H1 (cell line): ENCODE results near the gene SMARCA1. TPM values are rescaled to one million over a fixed set of nuclear protein-coding genes. Genes with fewer than 3 reads are reported as not detected.

Experiments
- CTCF ChIA-PET: fragments of 300-600 bp; sonication (Branson Sonifier 250); formaldehyde crosslinking; loops from one replicate; lab custom pipeline; 2021; ENCODE audit not compliant: partially characterized antibody; lab: Charles Lee
- POLR2A ChIA-PET: fragments of 300-600 bp; sonication (Branson Sonifier 250); formaldehyde crosslinking; loops from one replicate; lab custom pipeline; 2021; ENCODE audit warnings: inconsistent platforms; ENCODE audit not compliant: partially characterized antibody; lab: Charles Lee
- DNase-seq, 2 experiments: peaks; one replicate each; pipeline versions ENCODE4 v3.0.0 to v3.0.0-alpha.2; 2010 to 2022; ENCODE audit warnings: low spot score in 2 of 2, low read depth in 1 of 2, mixed read lengths in 1 of 2
- FAIRE-seq: peaks from 2 replicates; lab custom pipeline; 2011; peaks lifted over from hg19 to GRCh38; lab: Jason Lieb, UNC
- H2AFZ ChIP-seq: 2 replicates; pipeline ENCODE4 v1.8.1; 2012; ENCODE audit warnings: low read length, inconsistent platforms
- H2AK5ac ChIP-seq: 2 replicates; pipeline ENCODE4 v1.6.1; 2013; ENCODE audit warnings: low read depth, low read length
- H2BK120ac ChIP-seq: replicated peaks from 2 replicates; pipeline ENCODE3; 2013; ENCODE audit warnings: low read depth, low read length, inconsistent platforms
- H2BK12ac ChIP-seq: 2 replicates; pipeline ENCODE4 v1.6.1; 2013; ENCODE audit warnings: low read depth, low read length
- H2BK15ac ChIP-seq: 2 replicates; pipeline ENCODE4 v1.6.1; 2013; ENCODE audit warnings: low read length
- H2BK20ac ChIP-seq: 2 replicates; pipeline ENCODE4 v1.6.1; 2013; ENCODE audit warnings: low read length
- H2BK5ac ChIP-seq: 2 replicates; pipeline ENCODE4 v1.6.1; 2013; ENCODE audit warnings: low read depth, low read length
- H3K14ac ChIP-seq: 2 replicates; pipeline ENCODE4 v1.6.1; 2013; ENCODE audit warnings: inconsistent platforms; ENCODE audit not compliant: insufficient read length
- H3K18ac ChIP-seq: 2 replicates; pipeline ENCODE4 v1.6.1; 2013; ENCODE audit warnings: low read length; ENCODE audit errors: extremely low read depth
- H3K23ac ChIP-seq: 2 replicates; pipeline ENCODE4 v1.6.1; 2013; ENCODE audit warnings: inconsistent platforms; ENCODE audit not compliant: insufficient read length
- H3K23me2 ChIP-seq: 2 replicates; pipeline ENCODE4 v1.6.1; 2013; ENCODE audit warnings: low read depth, low read length
- H3K27ac ChIP-seq: 2 replicates; pipeline ENCODE4 v1.6.1; 2011; ENCODE audit warnings: low read depth, low read length, inconsistent platforms
- H3K27me3 ChIP-seq, 4 experiments: replicated peaks in 1 of 4; 1 replicate in 1 of 4; 2 replicates in 3 of 4; pipeline versions ENCODE4 v1.6.1 to v1.8.1; 2011 to 2013; ENCODE audit warnings: low read length in 3 of 4, mild to moderate bottlenecking in 3 of 4, inconsistent platforms in 2 of 4, mixed read lengths in 2 of 4, moderate library complexity in 1 of 4; ENCODE audit not compliant: control insufficient read depth in 3 of 4, insufficient read depth in 3 of 4; ENCODE audit errors: extremely low read depth in 1 of 4
- H3K36me3 ChIP-seq, 4 experiments: 2 replicates each; pipeline versions ENCODE4 v1.6.1 to v1.8.1; 2011 to 2013; ENCODE audit warnings: mild to moderate bottlenecking in 4 of 4, low read length in 3 of 4, moderate library complexity in 2 of 4, control low read depth in 1 of 4, inconsistent platforms in 1 of 4; ENCODE audit not compliant: insufficient read depth in 4 of 4, control insufficient read depth in 2 of 4
- H3K4ac ChIP-seq: replicated peaks from 2 replicates; pipeline ENCODE3; 2013; ENCODE audit warnings: low read length, low read depth, mixed read lengths, inconsistent platforms; ENCODE audit not compliant: insufficient read length
- H3K4me1 ChIP-seq, 4 experiments: replicated peaks in 1 of 4; 1 replicate in 1 of 4; 2 replicates in 3 of 4; pipeline versions ENCODE4 v1.6.1 to v1.8.1; 2011 to 2013; ENCODE audit warnings: low read length in 3 of 4, inconsistent platforms in 2 of 4, mixed read lengths in 1 of 4; ENCODE audit not compliant: insufficient read depth in 4 of 4, control insufficient read depth in 3 of 4
- H3K4me2 ChIP-seq, 2 experiments: 2 replicates each; pipeline versions ENCODE4 v1.6.1 to v1.8.1; 2011 to 2013; ENCODE audit warnings: low read depth in 2 of 2, low read length in 2 of 2, control low read depth in 1 of 2, inconsistent platforms in 1 of 2, mild to moderate bottlenecking in 1 of 2; ENCODE audit not compliant: insufficient read depth in 1 of 2
- H3K4me3 ChIP-seq, 4 experiments: fragments of 200-600, 300-600 bp in 1 of 4; sonication (generic), shearing (Covaris generic), sonication (Bioruptor Twin) in 1 of 4; 2 replicates each; pipeline versions ENCODE4 v1.5.1 to v1.8.1; 2011 to 2016; ENCODE audit warnings: low read length in 4 of 4, low read depth in 3 of 4, control low read depth in 2 of 4, inconsistent platforms in 2 of 4, mild to moderate bottlenecking in 2 of 4, mixed read lengths in 1 of 4, moderate library complexity in 1 of 4; ENCODE audit not compliant: insufficient read depth in 2 of 4; ENCODE audit errors: extremely low read depth in 1 of 4
- H3K56ac ChIP-seq: replicated peaks from 2 replicates; pipeline ENCODE3; 2013; ENCODE audit warnings: low read depth, mild to moderate bottlenecking, mixed read lengths, low read length, inconsistent platforms; ENCODE audit not compliant: insufficient read length
- H3K79me1 ChIP-seq: 2 replicates; pipeline ENCODE4 v1.6.1; 2013; ENCODE audit warnings: low read depth, low read length, control low read depth
- H3K79me2 ChIP-seq, 2 experiments: 2 replicates each; pipeline versions ENCODE4 v1.6.1 to v1.8.1; 2012 to 2013; ENCODE audit warnings: low read length in 2 of 2, mild to moderate bottlenecking in 2 of 2, inconsistent platforms in 1 of 2; ENCODE audit not compliant: insufficient read depth in 2 of 2, control insufficient read depth in 1 of 2
- H3K9ac ChIP-seq, 4 experiments: replicated peaks in 1 of 4; 1 replicate in 1 of 4; 2 replicates in 3 of 4; pipeline versions ENCODE4 v1.6.1 to v1.8.1; 2011 to 2013; ENCODE audit warnings: low read depth in 3 of 4, low read length in 3 of 4, control low read depth in 2 of 4, mild to moderate bottlenecking in 2 of 4, moderate library complexity in 2 of 4, inconsistent platforms in 1 of 4; ENCODE audit errors: extremely low read depth in 1 of 4
- H3K9me3 ChIP-seq, 2 experiments: 2 replicates each; pipeline versions ENCODE4 v1.6.1 to v1.8.1; 2012 to 2013; ENCODE audit warnings: mild to moderate bottlenecking in 2 of 2, moderate library complexity in 2 of 2, control low read depth in 1 of 2, inconsistent platforms in 1 of 2, low read depth in 1 of 2, low read length in 1 of 2, mixed read lengths in 1 of 2; ENCODE audit not compliant: insufficient read depth in 2 of 2
- H4K20me1 ChIP-seq, 2 experiments: replicated peaks in 1 of 2; 2 replicates each; pipeline versions ENCODE3 to v1.8.1; 2011 to 2013; ENCODE audit warnings: inconsistent platforms in 2 of 2, low read length in 2 of 2, mild to moderate bottlenecking in 1 of 2; ENCODE audit not compliant: insufficient read depth in 2 of 2, control insufficient read depth in 1 of 2
- H4K5ac ChIP-seq: 2 replicates; pipeline ENCODE4 v1.6.1; 2013; ENCODE audit warnings: low read length, low read depth, mixed read lengths, inconsistent platforms; ENCODE audit not compliant: insufficient read length
- H4K8ac ChIP-seq: 2 replicates; pipeline ENCODE4 v1.8.0; 2013; ENCODE audit warnings: mild to moderate bottlenecking, moderate library complexity, low read length, inconsistent platforms; ENCODE audit not compliant: insufficient read depth; ENCODE audit errors: extremely low read depth
- H4K91ac ChIP-seq: replicated peaks from 2 replicates; pipeline ENCODE3; 2013; ENCODE audit warnings: low read length, mixed read lengths, inconsistent platforms; ENCODE audit not compliant: insufficient read length
- ASH2L ChIP-seq: fragments of 200-600, 300-600 bp; sonication (generic); IDR thresholded peaks from one replicate; pipeline ENCODE4 v1.7.1; 2017; ENCODE audit warnings: low read length
- BACH1 ChIP-seq: IDR thresholded peaks from 2 replicates; pipeline ENCODE4 v1.6.1; 2012; ENCODE audit warnings: low read length, improper control_type of control experiment
- EP300 ChIP-seq, 2 experiments: IDR thresholded peaks; 1 replicate in 1 of 2; 2 replicates in 1 of 2; pipeline ENCODE4 v1.6.1; 2011 to 2012; ENCODE audit warnings: low read depth in 2 of 2, low read length in 2 of 2, mild to moderate bottlenecking in 2 of 2, borderline replicate concordance in 1 of 2, inconsistent platforms in 1 of 2, moderate library complexity in 1 of 2
- JUN ChIP-seq: IDR thresholded peaks from 2 replicates; pipeline ENCODE4 v1.6.1; 2011; ENCODE audit warnings: low read depth, mild to moderate bottlenecking, improper control_type of control experiment, low read length
- KDM1A ChIP-seq: fragments of 200-600, 300-600 bp; sonication (generic); IDR thresholded peaks from 2 replicates; pipeline ENCODE4 v1.7.1; 2016; ENCODE audit warnings: mild to moderate bottlenecking, low read length, borderline replicate concordance
- NANOG ChIP-seq: IDR thresholded peaks from 2 replicates; pipeline ENCODE4 v1.6.1; 2011; ENCODE audit warnings: low read length, low read depth, mild to moderate bottlenecking, inconsistent platforms; ENCODE audit not compliant: insufficient read depth, poor library complexity, severe bottlenecking
- SIRT6 ChIP-seq: IDR thresholded peaks from one replicate; pipeline ENCODE4 v1.7.1; 2012; ENCODE audit warnings: low read length, inconsistent platforms
- SP2 ChIP-seq: IDR thresholded peaks from 2 replicates; pipeline ENCODE4 v1.6.1; 2012; ENCODE audit warnings: mild to moderate bottlenecking, low read length, inconsistent platforms
- SUZ12 ChIP-seq: fragments of 200-600 bp; sonication (generic); IDR thresholded peaks from 2 replicates; pipeline ENCODE4 v1.6.1; 2012; ENCODE audit warnings: mild to moderate bottlenecking, inconsistent platforms, low read length, moderate library complexity, mixed read lengths
- TCF12 ChIP-seq: IDR thresholded peaks from 2 replicates; pipeline ENCODE4 v1.6.1; 2011; ENCODE audit warnings: low read depth, mild to moderate bottlenecking, low read length
- ZNF274 ChIP-seq: IDR thresholded peaks from 2 replicates; pipeline ENCODE4 v1.7.0; 2012; ENCODE audit warnings: low read length, borderline replicate concordance; ENCODE audit errors: extremely low read depth
- WGBS, 2 experiments: shearing (Covaris generic) in 1 of 2; methylation state at CpG; one replicate each; pipeline versions ENCODE4 v1.1.6 to v1.1.7; 2013 to 2015; ENCODE audit warnings: low lambda C conversion rate in 2 of 2, mixed read lengths in 2 of 2, inconsistent platforms in 1 of 2, low coverage in 1 of 2, missing lambda C conversion rate in 1 of 2; ENCODE audit not compliant: insufficient replicate concordance in 2 of 2, insufficient coverage in 1 of 2, insufficient read length in 1 of 2; ENCODE audit errors: extremely low coverage in 1 of 2, missing lambda C conversion rate in 1 of 2; 5-methylcytosine and 5-hydroxymethylcytosine counted together
- polyA plus RNA-seq, 7 experiments: library from polyadenylated mRNA; depleted of rRNA in 3 of 7; stranded (reverse) in 5 of 7; unstranded in 2 of 7; fragments of >200 nt in 5 of 7; fragments of 200-250 nt in 2 of 7; gene quantifications; 1 replicate in 5 of 7; 2 replicates in 1 of 7; 4 replicates in 1 of 7; pipeline versions ENCODE4 v1.2.1 to v1.2.3, GENCODE V29; 2011 to 2013; ENCODE audit warnings: missing spikeins in 2 of 7, mixed read lengths in 2 of 7
- total RNA-seq: library from RNA; stranded (reverse); fragmentation: NEBNext Ultra II Directional; extraction: Animal tissue kit (Norgen Biotek cat#: 25700); gene quantifications from 2 replicates; pipeline ENCODE4 v1.2.1, GENCODE V29; 2021
- TF ChIP-seq, protein P1 (sequence below): IDR thresholded peaks from 2 replicates; pipeline ENCODE4 v1.6.1; 2012; ENCODE audit warnings: low read length, inconsistent platforms

The SMARCA1 gene
- total and polyA plus RNA-seq, 2 of the 8 experiments (the other 6 are each of a cell fraction or from before 2014, with no cell fraction given) = 13.1 to 54.4 TPM

DNA sequence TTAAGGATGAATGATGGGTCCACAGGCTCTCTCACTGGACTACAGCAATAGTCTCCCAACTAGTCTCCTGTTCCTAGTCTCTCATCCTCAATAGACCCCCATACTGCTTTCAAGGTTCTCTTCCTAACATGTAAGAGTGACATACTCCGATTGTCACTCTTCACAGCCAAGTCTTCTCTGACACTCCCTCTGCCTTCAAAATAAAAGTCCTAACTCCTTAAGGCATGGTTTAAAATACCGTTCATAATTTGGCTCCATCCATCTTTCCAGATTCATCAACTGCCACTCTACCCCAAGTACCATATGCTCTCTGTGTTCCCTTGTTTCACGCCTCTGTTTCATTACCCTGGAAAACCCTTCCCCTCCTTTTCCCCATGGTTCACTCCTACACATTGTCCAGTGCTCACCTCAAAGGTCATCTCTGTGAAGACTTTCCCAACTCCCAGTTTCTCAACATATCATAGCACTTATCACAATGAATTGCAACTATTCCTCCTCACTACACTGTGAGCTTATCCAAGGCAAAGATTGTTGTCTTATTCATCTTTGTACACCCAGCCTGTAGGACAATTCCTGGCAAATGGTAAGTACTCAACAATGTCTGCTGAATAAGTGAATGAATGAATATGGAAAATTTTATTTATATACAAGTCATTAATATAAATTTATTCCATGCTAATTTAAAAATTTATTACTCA lies 26.0 kb downstream of the SMARCA1 start:
- H2AFZ ChIP-seq = no peak overlapping the region
- peaks cover 4 to 51% (median 14%) of the 10 kb centered on the region in 4 experiments for H3K36me3 ChIP-seq
- H3K23ac ChIP-seq = no peak overlapping the region
- no peaks in the 10 kb centered on the region for H3K79me1 ChIP-seq
- no peak overlapping the region for H3K4ac ChIP-seq
- no peak overlapping the region for H4K8ac ChIP-seq
- no peak overlapping the region for H3K27ac ChIP-seq
- H2BK12ac ChIP-seq = no peak overlapping the region
- no peak overlapping the region for H4K5ac ChIP-seq
- 78% methylated on average over 3 of the region's 3 CpGs; no CpG with 5 or more reads in 1 of the 2 experiments for WGBS, 2 experiments
- H4K20me1 ChIP-seq = no peaks in the 10 kb centered on the region
- no peak overlapping the region for H2BK20ac ChIP-seq
- ChIA-PET CTCF (no interaction called here), POLR2A (no interaction called here)
- no peak overlapping the region for H3K4me2 ChIP-seq
- no peak overlapping the region for H3K18ac ChIP-seq
- no peak overlapping the region for H2AK5ac ChIP-seq
- H2BK15ac ChIP-seq = no peak overlapping the region
- no peak overlapping the region for H4K91ac ChIP-seq
- H3K27me3 ChIP-seq = no peaks in the 10 kb centered on the region
- H2BK120ac ChIP-seq = no peak overlapping the region
- no peaks in the 10 kb centered on the region for H3K23me2 ChIP-seq
- DNase-seq = no peak
- no peaks in the 10 kb centered on the region for H3K4me1 ChIP-seq
- H3K14ac ChIP-seq = no peak overlapping the region
- H3K79me2 ChIP-seq = no peaks in the 10 kb centered on the region
- H3K9ac ChIP-seq = no peak overlapping the region
- H3K4me3 ChIP-seq = no peak overlapping the region
- H3K56ac ChIP-seq = no peak overlapping the region
- H2BK5ac ChIP-seq = no peak overlapping the region
- no peak for FAIRE-seq
- H3K9me3 ChIP-seq = no peaks in the 10 kb centered on the region
- no peak for TF ChIP-seq JUN
- no peak for TF ChIP-seq BACH1
- no peak for TF ChIP-seq ZNF274
- no peak for TF ChIP-seq KDM1A
- no peak for TF ChIP-seq TCF12
- TF ChIP-seq EP300 (IDR thresholded peaks at IDR 0.05; ENCODE audit: borderline replicate concordance in 1 of 2, low read depth in 2 of 2, low read length in 2 of 2) = no peak
- TF ChIP-seq, protein P1, sequence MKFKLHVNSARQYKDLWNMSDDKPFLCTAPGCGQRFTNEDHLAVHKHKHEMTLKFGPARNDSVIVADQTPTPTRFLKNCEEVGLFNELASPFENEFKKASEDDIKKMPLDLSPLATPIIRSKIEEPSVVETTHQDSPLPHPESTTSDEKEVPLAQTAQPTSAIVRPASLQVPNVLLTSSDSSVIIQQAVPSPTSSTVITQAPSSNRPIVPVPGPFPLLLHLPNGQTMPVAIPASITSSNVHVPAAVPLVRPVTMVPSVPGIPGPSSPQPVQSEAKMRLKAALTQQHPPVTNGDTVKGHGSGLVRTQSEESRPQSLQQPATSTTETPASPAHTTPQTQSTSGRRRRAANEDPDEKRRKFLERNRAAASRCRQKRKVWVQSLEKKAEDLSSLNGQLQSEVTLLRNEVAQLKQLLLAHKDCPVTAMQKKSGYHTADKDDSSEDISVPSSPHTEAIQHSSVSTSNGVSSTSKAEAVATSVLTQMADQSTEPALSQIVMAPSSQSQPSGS = no peak
- no peak for TF ChIP-seq SIRT6
- no peak for TF ChIP-seq ASH2L
- TF ChIP-seq NANOG = no peak
- no peak for TF ChIP-seq SUZ12
- TF ChIP-seq SP2 = no peak
